ENCODE results near the gene OSBPL9. TPM values are rescaled to one million over a fixed set of nuclear protein-coding genes. Genes with fewer than 3 reads are reported as not detected.

The OSBPL9 gene
- total RNA-seq, 4 donors from 2014 or later, result 95.6 to 272 (median 128) TPM

GRCh38 chr1:51653127-51653526 lies 36.2 kb downstream of the OSBPL9 start:
- H3K36me3 ChIP-seq, result no peaks in the 10 kb centered on the region
- TF ChIP-seq, protein P1, sequence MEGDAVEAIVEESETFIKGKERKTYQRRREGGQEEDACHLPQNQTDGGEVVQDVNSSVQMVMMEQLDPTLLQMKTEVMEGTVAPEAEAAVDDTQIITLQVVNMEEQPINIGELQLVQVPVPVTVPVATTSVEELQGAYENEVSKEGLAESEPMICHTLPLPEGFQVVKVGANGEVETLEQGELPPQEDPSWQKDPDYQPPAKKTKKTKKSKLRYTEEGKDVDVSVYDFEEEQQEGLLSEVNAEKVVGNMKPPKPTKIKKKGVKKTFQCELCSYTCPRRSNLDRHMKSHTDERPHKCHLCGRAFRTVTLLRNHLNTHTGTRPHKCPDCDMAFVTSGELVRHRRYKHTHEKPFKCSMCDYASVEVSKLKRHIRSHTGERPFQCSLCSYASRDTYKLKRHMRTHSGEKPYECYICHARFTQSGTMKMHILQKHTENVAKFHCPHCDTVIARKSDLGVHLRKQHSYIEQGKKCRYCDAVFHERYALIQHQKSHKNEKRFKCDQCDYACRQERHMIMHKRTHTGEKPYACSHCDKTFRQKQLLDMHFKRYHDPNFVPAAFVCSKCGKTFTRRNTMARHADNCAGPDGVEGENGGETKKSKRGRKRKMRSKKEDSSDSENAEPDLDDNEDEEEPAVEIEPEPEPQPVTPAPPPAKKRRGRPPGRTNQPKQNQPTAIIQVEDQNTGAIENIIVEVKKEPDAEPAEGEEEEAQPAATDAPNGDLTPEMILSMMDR (IDR thresholded peaks at IDR 0.05), result no peak
- TF ChIP-seq POLR2A (IDR thresholded peaks at IDR 0.05), result no peak
- no peaks in the 10 kb centered on the region for H3K27me3 ChIP-seq
- no peak overlapping the region for H3K27ac ChIP-seq
- intact Hi-C loops (cut with DNase I), result no loop called here
- H3K4me1 ChIP-seq, result no peaks in the 10 kb centered on the region
- DNase-seq, result no peak
- no peak overlapping the region for H3K4me3 ChIP-seq (replicated peaks in 1 of 3)
- H3K9me3 ChIP-seq, result no peaks in the 10 kb centered on the region

DNA sequence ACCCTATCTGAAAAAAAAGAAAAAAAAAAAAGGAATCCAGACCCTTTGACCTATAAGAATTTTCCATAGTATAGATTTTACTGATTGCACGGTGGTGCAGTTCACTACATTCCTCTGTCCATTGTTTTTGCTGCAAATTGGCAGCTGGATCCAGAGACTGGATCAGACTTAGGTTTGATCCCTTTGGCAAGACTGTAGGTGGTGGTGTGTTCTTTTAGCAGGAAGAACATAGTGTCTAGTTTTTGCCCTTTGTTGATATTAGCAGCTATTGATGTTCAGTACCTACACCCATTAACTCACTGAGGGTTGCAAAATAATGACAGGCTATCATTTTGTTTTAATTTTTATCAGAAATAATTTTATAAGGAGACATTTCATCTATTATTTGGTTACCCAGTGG lies 37.1 kb downstream of the OSBPL9 start:
- intact Hi-C loops (cut with DNase I), result no loop called here
- Histone ChIP-seq H3K4me3 (replicated peaks in 1 of 3) (no peak overlapping the region), H3K36me3 (no peaks in the 10 kb centered on the region), H3K9me3 (no peaks in the 10 kb centered on the region), H3K4me1 (no peaks in the 10 kb centered on the region), H3K27me3 (no peaks in the 10 kb centered on the region), H3K27ac (no peak overlapping the region)
- TF ChIP-seq, protein P1 (IDR thresholded peaks at IDR 0.05), result no peak
- no peak for TF ChIP-seq POLR2A (IDR thresholded peaks at IDR 0.05)
- WGBS, 2 donors, result 78 to 90% methylated on average over 1 of the region's 1 CpG
- no peak for DNase-seq

DNA sequence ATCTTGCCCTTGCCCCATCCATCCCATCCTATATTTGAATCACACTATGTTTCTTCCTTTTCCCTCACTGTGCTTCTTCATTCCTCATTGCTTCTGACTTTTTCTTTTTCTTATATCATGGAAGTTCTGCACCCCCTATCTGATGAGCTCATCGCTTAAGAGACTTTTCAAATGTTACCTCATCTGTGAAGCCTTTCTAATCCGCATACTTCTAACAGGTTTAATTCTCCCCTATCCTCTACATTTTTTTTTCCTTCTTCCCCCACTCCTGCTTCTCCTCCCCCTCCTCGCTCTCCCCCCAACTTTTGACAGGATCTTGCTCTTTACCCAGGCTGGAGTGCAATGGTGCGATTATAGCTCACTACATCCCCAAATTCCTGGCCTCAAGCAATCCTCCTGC lies 39.5 kb downstream of the OSBPL9 start:
- Histone ChIP-seq H3K36me3 (no peaks in the 10 kb centered on the region), H3K4me1 (peaks cover 0 to 11% of the 10 kb centered on the region in 2 donors), H3K9me3 (no peaks in the 10 kb centered on the region), H3K4me3 (replicated peaks in 1 of 3) (no peak overlapping the region), H3K27me3 (no peaks in the 10 kb centered on the region), H3K27ac (no peak overlapping the region)
- WGBS, 2 donors, result 98 to 99% methylated on average over 4 of the region's 4 CpGs
- intact Hi-C loops (cut with DNase I), result no loop called here
- no peak for TF ChIP-seq POLR2A (IDR thresholded peaks at IDR 0.05)
- TF ChIP-seq, protein P1 (IDR thresholded peaks at IDR 0.05), result no peak
- DNase-seq, result no peak

DNA sequence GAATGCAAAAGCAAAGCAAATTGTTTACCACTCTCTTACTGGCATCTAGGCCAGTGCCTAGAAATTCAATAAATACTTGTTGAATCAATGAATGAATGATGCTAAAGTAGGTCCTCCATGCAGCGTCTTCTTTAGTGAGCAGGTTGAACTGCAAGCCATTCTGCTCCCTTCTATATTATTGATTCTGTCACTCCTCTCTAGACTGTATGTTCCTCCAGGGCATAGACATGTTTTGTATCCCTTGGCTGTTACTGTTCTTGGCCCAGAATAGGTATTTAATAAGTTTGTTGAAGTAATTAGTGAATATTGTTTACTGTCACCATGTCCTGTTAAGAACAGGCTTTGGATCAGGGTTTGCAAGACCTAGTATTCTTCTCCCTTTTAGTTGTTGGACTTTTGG lies 43.7 kb downstream of the OSBPL9 start:
- intact Hi-C loops (cut with DNase I), result no loop called here
- no peaks in the 10 kb centered on the region for H3K36me3 ChIP-seq
- DNase-seq, result no peak
- H3K9me3 ChIP-seq, result no peaks in the 10 kb centered on the region
- TF ChIP-seq POLR2A (IDR thresholded peaks at IDR 0.05), result no peak
- TF ChIP-seq, protein P1 (IDR thresholded peaks at IDR 0.05), result no peak
- H3K4me1 ChIP-seq, result peaks cover 8 to 15% of the 10 kb centered on the region in 2 donors
- H3K4me3 ChIP-seq (replicated peaks in 1 of 3), result no peak overlapping the region
- no peak overlapping the region for H3K27ac ChIP-seq
- WGBS, 2 donors, result 87 to 91% methylated on average over 1 of the region's 1 CpG
- no peaks in the 10 kb centered on the region for H3K27me3 ChIP-seq

DNA sequence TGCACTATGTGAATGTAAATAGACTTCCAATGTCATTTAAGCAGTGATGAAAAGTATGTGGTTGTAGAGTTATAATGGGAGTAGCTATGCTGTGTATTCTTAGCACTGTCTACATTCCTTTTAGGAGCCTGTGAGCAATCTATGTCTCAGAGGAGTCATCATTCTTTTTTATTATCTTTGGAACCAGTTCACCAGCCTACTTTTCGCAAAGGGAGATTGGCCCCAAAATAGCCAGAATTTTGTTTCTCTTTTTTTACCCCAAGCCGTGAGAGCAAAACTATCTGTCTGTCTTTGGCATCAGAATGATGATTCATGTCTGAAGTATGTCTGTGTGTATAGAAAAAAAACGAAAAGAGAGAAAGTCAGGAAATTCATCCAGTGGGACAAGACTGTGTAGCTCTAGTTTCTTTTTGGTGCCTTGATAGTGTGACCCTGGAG lies 44.2 kb downstream of the OSBPL9 start:
- intact Hi-C loops (cut with DNase I), result no loop called here
- no peaks in the 10 kb centered on the region for H3K36me3 ChIP-seq
- peak overlapping the region in 1 of 3 donors; percentile 15 for H3K27ac ChIP-seq
- no peaks in the 10 kb centered on the region for H3K9me3 ChIP-seq
- no peak for DNase-seq
- no peak overlapping the region for H3K4me3 ChIP-seq (replicated peaks in 1 of 3)
- WGBS, 2 donors, result 53 to 54% methylated on average over 3 of the region's 3 CpGs
- no peaks in the 10 kb centered on the region for H3K27me3 ChIP-seq
- H3K4me1 ChIP-seq, result peaks cover 8 to 15% of the 10 kb centered on the region in 2 donors
- no peak for TF ChIP-seq POLR2A (IDR thresholded peaks at IDR 0.05)
- TF ChIP-seq, protein P1 (IDR thresholded peaks at IDR 0.05), result no peak
